GM10266 (cell line): ENCODE data around the gene SV2C.
A peak's percentile ranks its signal among the peaks of the same experiment; 100 is the strongest.
"Not testable (repeated sequence)": the region's sequence is repeated elsewhere in the genome, so short reads cannot be mapped to it uniquely, and the experiment has no call there.

Experiments used
- DNase-seq: peaks from one replicate; pipeline ENCODE4 v3.0.0; 2012; ENCODE audit errors: extremely low spot score
- CTCF ChIP-seq: IDR thresholded peaks from 2 replicates; pipeline ENCODE4 v1.5.1; 2012; ENCODE audit warnings: mild to moderate bottlenecking, low read depth; ENCODE audit not compliant: control insufficient read depth, insufficient read depth; ENCODE audit errors: missing control alignments

Gene SV2C

DNA sequence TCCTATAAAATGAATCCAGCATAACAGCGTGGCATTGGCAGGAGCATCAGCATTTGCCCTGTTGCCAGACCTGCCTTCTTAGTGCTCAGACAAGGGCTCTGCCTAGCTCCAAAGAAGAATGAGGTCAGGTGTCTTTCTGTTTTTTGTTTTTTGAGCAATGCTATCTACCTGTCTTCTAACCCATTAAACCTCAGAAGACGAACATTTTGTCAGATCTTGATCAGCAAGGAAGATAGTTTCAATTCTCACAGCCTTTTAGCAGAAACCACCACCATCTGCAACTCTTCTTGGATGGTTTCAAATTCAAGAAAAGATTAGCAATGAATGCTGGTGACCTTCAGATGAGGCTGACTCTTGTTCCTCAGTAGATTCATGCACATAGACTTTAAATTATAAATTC, 216.4 kb downstream of the SV2C start:
- TF ChIP-seq CTCF = no peak

GRCh38 chr5:76301932-76302331, 218.7 kb downstream of the SV2C start:
- DNase-seq = not testable (repeated sequence)

More for the DNA sequence above, 216.4 kb downstream of the SV2C start:
- DNase-seq = no peak

GRCh38 chr5:76302661-76303060, 219.5 kb downstream of the SV2C start:
- not testable (repeated sequence) for DNase-seq

- TF ChIP-seq CTCF = no peak
- DNase-seq = peak; percentile 31
These were observed 220.7 kb downstream of the SV2C start for GRCh38 chr5:76303921-76304320.

GRCh38 chr5:76305269-76305668, 222.1 kb downstream of the SV2C start:
- TF ChIP-seq CTCF = no peak
- DNase-seq = no peak

DNA sequence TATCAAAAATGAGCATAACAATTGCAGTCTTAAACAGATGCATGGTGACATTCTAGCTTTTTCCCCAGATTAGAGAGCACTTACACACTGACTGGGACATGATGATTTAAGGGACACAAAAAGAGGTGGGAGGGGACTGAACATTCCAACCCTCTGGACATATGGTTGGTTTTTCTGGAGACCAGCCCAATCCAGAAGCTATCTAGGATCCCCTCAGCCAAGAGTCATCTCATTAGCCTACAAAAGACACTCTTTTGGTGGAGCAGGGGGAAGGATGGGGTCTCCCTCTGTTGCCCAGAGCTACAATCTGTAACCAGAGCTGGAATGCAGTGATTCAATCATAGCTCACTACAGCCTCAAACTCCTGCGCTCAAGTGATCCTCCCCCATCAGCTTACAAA, 222.6 kb downstream of the SV2C start:
- TF ChIP-seq CTCF = no peak
- no peak for DNase-seq

DNA sequence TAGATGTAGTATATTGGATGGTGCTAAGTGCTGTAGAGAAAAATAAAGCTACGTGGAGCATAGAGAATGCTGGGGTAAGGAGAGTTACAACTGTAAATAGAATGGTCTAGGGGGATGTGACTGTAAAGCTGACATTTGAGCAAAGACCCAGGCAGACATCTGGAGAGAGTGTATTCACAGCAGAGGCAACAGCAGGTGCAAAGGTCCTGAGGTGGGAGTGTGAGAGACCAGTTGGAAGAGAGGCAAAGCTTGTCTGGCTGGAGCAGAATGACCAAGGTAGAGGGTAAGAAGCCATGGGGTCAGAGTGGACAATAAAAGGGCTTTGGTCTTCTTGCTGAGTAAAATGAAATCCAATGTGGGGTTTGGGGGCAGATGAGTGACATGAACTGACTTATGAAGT, 227.0 kb downstream of the SV2C start:
- no peak for TF ChIP-seq CTCF
- no peak for DNase-seq

DNA sequence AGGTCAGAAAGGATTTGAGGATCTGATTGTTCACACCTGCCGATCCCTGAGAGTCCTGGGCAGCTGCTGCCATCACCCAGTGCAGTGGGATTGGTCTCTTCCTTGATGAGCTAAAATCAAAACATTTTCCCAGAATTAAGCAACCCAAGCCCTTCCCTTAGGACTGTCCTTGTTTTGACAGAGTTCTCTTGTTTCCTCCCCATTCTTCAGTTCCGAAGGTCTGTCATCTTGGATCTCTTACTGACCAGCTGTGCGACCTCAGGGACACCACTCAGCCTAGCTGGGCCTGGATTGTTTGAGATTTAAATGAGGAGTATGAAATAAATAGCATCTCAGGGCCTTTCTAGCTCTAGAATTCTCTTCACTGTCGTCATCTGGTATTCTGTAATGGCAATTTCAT, 229.6 kb downstream of the SV2C start:
- no peak for DNase-seq
- TF ChIP-seq CTCF = no peak
